ENCODE measurements around the gene DACH1.
A peak's percentile ranks its signal among the peaks of the same experiment; 100 is the strongest.

DNA sequence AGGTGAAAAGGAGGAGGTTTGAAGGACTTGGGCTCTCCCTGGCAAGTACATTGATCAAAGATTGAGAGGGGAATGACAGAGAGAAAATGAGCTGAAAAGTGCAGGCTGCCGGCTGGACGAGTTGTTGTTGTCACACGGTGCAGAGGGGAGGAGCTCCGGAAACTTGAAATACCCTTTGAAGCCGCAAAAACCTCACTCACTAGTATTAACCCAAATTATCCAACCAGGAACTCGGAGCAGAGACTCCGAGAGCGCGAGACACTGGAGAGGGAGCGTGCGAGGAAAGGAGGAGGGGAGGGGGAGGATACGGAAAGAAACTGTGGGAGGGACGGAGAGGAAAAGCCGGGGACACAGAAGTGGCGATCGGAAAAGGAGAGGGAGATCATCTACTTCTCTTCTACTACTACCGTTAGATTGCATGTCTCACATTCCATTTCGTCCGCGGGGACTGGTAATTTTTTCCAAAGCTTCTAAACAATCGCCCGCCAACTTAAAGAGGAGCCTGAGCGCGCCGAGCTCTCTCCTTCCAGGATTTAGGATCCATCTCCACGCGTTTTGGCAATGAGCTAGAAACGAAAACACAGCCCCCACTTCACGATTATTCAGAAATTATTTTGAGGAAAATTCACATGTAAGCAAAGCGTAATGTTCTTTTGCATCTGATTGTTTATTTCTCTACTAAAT, at the start of gene DACH1:
- TF ChIP-seq POLR2A (IDR thresholded peaks at IDR 0.05; ENCODE audit: extremely low read depth, insufficient read length) (peak; percentile 70), CTCF (IDR thresholded peaks at IDR 0.05; ENCODE audit: low read depth, low read length) (no peak)

All from NB4 (cell line).